ENCODE data around the gene MON2. TPM values are rescaled to one million over a fixed set of nuclear protein-coding genes. Genes with fewer than 3 reads are reported as not detected.

MON2 gene
- total RNA-seq, 1 experiment from 2014 or later, result 30.1 TPM

- H3K9me3 ChIP-seq (ENCODE audit: control insufficient read depth, insufficient read depth, low read depth, low read length), result no peaks in the 10 kb centered on the region
- no peak overlapping the region for H3K27ac ChIP-seq (ENCODE audit: low read length)
- H3K4me3 ChIP-seq (ENCODE audit: low read depth in 2 of 2, low read length in 2 of 2), result no peak overlapping the region
- ATAC-seq, result no peak
- no peaks in the 10 kb centered on the region for H3K4me1 ChIP-seq (ENCODE audit: control insufficient read depth, insufficient read depth, low read length)
- in situ Hi-C loops (cut with HindIII; ENCODE audit: low pct_unique_long_range_greater_than_20kb, low sequenced_read_pairs) (no loop called here), intact Hi-C loops (cut with micrococcal nuclease; ENCODE audit: unreplicated experiment) (no loop called here)
- ChIA-PET POLR2A (no interaction called here), CTCF (no interaction called here)
- BruUV-seq (replicated peaks), result no TSS peak
- no peaks in the 10 kb centered on the region for H3K36me3 ChIP-seq (ENCODE audit: control insufficient read depth, insufficient read depth, low read length)
- TF ChIP-seq SIN3A (IDR thresholded peaks at IDR 0.05; ENCODE audit: borderline replicate concordance, insufficient read depth, low read depth, low read length), result no peak
- no peak for TF ChIP-seq POLR2AphosphoS5 (IDR thresholded peaks at IDR 0.05; ENCODE audit: low read depth, low read length)
- no peak for TF ChIP-seq CTCF (IDR thresholded peaks at IDR 0.05)
- TF ChIP-seq, protein P1, sequence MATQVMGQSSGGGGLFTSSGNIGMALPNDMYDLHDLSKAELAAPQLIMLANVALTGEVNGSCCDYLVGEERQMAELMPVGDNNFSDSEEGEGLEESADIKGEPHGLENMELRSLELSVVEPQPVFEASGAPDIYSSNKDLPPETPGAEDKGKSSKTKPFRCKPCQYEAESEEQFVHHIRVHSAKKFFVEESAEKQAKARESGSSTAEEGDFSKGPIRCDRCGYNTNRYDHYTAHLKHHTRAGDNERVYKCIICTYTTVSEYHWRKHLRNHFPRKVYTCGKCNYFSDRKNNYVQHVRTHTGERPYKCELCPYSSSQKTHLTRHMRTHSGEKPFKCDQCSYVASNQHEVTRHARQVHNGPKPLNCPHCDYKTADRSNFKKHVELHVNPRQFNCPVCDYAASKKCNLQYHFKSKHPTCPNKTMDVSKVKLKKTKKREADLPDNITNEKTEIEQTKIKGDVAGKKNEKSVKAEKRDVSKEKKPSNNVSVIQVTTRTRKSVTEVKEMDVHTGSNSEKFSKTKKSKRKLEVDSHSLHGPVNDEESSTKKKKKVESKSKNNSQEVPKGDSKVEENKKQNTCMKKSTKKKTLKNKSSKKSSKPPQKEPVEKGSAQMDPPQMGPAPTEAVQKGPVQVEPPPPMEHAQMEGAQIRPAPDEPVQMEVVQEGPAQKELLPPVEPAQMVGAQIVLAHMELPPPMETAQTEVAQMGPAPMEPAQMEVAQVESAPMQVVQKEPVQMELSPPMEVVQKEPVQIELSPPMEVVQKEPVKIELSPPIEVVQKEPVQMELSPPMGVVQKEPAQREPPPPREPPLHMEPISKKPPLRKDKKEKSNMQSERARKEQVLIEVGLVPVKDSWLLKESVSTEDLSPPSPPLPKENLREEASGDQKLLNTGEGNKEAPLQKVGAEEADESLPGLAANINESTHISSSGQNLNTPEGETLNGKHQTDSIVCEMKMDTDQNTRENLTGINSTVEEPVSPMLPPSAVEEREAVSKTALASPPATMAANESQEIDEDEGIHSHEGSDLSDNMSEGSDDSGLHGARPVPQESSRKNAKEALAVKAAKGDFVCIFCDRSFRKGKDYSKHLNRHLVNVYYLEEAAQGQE (IDR thresholded peaks at IDR 0.05; ENCODE audit: insufficient read depth in 1 of 2, low read depth in 2 of 2, low read length in 1 of 2), result no peak
- TF ChIP-seq TCF7L2 (IDR thresholded peaks at IDR 0.05; ENCODE audit: low read depth, low read length), result no peak
- DNase-seq (ENCODE audit: low read depth, low spot score), result no peak
- no peaks in the 10 kb centered on the region for H3K27me3 ChIP-seq (ENCODE audit: control insufficient read depth, insufficient read depth, low read length)
These were observed 50.3 kb downstream of the MON2 start for GRCh38 chr12:62516927-62517326.

DNA sequence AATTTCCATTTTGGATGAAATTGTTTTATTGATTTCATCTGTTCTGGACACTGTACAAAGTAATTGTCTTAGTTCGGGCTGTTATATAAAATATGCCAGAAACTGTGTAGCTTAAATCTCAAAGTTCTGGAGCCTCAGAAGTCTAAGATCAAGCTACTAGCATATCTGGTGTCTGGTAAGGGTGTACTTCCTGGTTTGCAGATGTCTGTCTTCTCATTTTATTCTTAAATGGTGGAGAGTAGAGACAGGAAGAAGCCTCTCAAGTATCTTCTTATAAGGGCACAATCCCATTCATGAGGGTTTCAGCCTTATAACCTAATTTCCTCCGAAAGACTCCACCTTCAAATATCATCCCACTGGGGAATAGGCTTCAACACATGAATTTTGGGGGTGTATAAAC lies 51.3 kb downstream of the MON2 start:
- ChIA-PET POLR2A (no interaction called here), CTCF (no interaction called here)
- Histone ChIP-seq H3K4me3 (ENCODE audit: low read depth in 2 of 2, low read length in 2 of 2) (no peak overlapping the region), H3K9me3 (ENCODE audit: control insufficient read depth, insufficient read depth, low read depth, low read length) (no peaks in the 10 kb centered on the region), H3K27ac (ENCODE audit: low read length) (no peak overlapping the region), H3K27me3 (ENCODE audit: control insufficient read depth, insufficient read depth, low read length) (no peaks in the 10 kb centered on the region), H3K36me3 (ENCODE audit: control insufficient read depth, insufficient read depth, low read length) (no peaks in the 10 kb centered on the region), H3K4me1 (ENCODE audit: control insufficient read depth, insufficient read depth, low read length) (no peaks in the 10 kb centered on the region)
- in situ Hi-C loops (cut with HindIII; ENCODE audit: low pct_unique_long_range_greater_than_20kb, low sequenced_read_pairs), result no loop called here
- intact Hi-C loops (cut with micrococcal nuclease; ENCODE audit: unreplicated experiment), result no loop called here
- BruUV-seq (replicated peaks), result no TSS peak
- TF ChIP-seq, protein P1 (IDR thresholded peaks at IDR 0.05; ENCODE audit: insufficient read depth in 1 of 2, low read depth in 2 of 2, low read length in 1 of 2), result no peak
- TF ChIP-seq POLR2AphosphoS5 (IDR thresholded peaks at IDR 0.05; ENCODE audit: low read depth, low read length) (no peak), SIN3A (IDR thresholded peaks at IDR 0.05; ENCODE audit: borderline replicate concordance, insufficient read depth, low read depth, low read length) (no peak)
- DNase-seq (ENCODE audit: low read depth, low spot score), result no peak
- no peak for ATAC-seq
